ENCODE results near the gene YWHAG.
"Not testable (repeated sequence)": the region's sequence is repeated elsewhere in the genome, so short reads cannot be mapped to it uniquely, and the experiment has no call there.

The YWHAG gene

DNA sequence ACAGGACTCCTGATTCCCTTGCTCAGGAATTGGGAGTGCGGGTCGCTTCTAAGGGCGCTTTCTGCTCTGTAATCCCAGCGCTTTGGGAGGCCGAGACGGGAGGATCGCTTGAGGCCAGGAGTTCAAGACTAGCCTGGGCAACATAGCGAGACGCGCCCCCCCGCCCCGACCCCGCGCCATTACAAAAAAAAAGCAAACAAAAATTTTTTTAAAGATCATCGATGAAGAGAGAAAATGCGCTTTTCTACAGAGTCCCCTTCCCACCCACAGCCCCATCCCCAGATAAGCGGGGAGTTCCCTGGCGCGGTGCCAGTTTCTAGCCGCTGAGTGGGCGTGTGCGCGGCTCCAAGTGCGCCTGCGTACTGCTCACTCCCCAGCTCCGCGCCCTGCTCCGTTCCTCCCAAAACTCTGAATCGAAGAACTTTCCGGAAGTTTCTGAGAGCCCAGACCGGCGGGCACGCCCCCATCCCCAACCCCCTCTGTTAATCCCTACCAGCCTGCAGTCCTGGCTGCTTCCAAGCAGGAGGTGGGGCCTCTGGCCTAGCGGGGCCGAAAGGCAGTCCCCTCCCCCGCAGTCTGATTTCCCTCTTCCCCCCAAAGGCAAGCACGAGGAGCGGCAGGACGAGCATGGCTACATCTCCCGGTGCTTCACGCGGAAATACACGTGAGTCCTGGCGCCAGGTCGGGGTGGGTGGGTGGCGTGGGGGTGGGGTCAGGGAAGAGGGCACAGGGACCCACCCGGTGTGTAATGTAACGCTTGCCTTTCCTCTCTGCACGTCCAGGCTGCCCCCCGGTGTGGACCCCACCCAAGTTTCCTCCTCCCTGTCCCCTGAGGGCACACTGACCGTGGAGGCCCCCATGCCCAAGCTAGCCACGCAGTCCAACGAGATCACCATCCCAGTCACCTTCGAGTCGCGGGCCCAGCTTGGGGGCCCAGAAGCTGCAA, 55.3 kb downstream of the YWHAG start:
- Histone ChIP-seq H3K27ac (ENCODE audit: low read depth, low read length) (peak overlapping the region; percentile 37; the same call in 1 of the 2 replicates), H3K4me1 (ENCODE audit: control insufficient read depth, insufficient read depth, low read length) (peaks cover 24% of the 10 kb centered on the region)

DNA sequence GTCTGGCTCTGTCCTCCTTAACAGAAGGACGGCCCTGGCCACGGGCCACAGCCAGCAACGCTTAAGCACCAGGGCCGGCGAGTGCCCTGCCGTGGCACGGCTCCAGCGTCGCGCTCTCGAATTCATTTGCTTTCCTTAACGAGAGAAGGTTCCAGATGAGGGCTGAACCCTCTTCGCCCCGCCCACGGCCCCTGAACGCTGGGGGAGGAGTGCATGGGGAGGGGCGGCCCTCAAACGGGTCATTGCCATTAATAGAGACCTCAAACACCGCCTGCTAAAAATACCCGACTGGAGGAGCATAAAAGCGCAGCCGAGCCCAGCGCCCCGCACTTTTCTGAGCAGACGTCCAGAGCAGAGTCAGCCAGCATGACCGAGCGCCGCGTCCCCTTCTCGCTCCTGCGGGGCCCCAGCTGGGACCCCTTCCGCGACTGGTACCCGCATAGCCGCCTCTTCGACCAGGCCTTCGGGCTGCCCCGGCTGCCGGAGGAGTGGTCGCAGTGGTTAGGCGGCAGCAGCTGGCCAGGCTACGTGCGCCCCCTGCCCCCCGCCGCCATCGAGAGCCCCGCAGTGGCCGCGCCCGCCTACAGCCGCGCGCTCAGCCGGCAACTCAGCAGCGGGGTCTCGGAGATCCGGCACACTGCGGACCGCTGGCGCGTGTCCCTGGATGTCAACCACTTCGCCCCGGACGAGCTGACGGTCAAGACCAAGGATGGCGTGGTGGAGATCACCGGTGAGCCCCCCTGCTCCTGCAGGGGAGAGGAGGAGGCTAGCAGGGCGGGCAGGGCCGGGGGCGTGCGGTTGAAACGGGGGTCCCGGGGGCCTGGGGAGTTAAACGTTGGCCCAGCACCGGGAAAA, 56.2 kb downstream of the YWHAG start, which contains the start of gene HSPB1:
TSS of gene HSPB1 (plus strand) at position 327 of the 855 bp plus-strand sequence. CDS start at position 367, 40 bp downstream.
- H3K4me1 ChIP-seq (ENCODE audit: control insufficient read depth, insufficient read depth, low read length), result peaks cover 24% of the 10 kb centered on the region
- peak within 1 kb of the TSS; percentile 37; the same call in 1 of the 2 replicates for H3K27ac ChIP-seq (ENCODE audit: low read depth, low read length)
- H3K36me3 ChIP-seq (ENCODE audit: control insufficient read depth, insufficient read depth, low read length), result peaks cover 7% of the 10 kb centered on the region
- H3K4me3 ChIP-seq (ENCODE audit: low read depth, low read length), result peak within 1 kb of the TSS; percentile 69
- peaks cover 7% of the 10 kb centered on the region; the same call in 1 of the 2 replicates for H3K27me3 ChIP-seq (ENCODE audit: control insufficient read depth, insufficient read depth, low read length)
- no peaks in the 10 kb centered on the region for H3K9me3 ChIP-seq (ENCODE audit: control insufficient read depth, insufficient read depth, low read depth, low read length)
- peak within 1 kb of the TSS; percentile 57 for H3K9ac ChIP-seq (ENCODE audit: low read length)

More for the DNA sequence above, 55.3 kb downstream of the YWHAG start:
- Histone ChIP-seq H3K4me3 (ENCODE audit: low read depth, low read length) (peak overlapping the region; percentile 69), H3K9me3 (ENCODE audit: control insufficient read depth, insufficient read depth, low read depth, low read length) (no peaks in the 10 kb centered on the region), H3K27me3 (ENCODE audit: control insufficient read depth, insufficient read depth, low read length) (peaks cover 7% of the 10 kb centered on the region; the same call in 1 of the 2 replicates), H3K36me3 (ENCODE audit: control insufficient read depth, insufficient read depth, low read length) (peaks cover 7% of the 10 kb centered on the region), H3K9ac (ENCODE audit: low read length) (peak overlapping the region; percentile 57)

DNA sequence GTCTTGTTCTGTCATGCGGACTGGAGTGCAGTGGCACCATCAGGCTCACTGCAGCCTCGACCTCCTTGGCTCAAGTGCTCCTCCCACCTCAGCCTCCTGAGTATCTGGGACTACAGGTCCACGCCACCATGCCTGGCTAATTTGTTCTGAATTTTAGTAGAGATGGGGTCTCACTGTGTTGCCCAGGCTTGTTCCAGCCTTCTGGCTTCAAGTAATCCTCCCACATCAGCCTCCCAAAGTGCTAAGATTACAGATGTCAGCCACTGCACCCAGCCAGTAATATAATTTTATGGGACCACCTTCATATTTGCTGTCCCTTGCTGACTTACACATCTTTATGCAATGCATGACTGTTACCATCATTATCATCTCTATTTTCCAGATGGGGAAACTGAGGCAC, 57.8 kb downstream of the YWHAG start:
- no peak overlapping the region for H3K27ac ChIP-seq (ENCODE audit: low read depth, low read length)
- H3K4me1 ChIP-seq (ENCODE audit: control insufficient read depth, insufficient read depth, low read length), result peaks cover 12% of the 10 kb centered on the region
- H3K9me3 ChIP-seq (ENCODE audit: control insufficient read depth, insufficient read depth, low read depth, low read length), result no peaks in the 10 kb centered on the region
- H3K9ac ChIP-seq (ENCODE audit: low read length), result no peak overlapping the region
- peaks cover 7% of the 10 kb centered on the region for H3K36me3 ChIP-seq (ENCODE audit: control insufficient read depth, insufficient read depth, low read length)
- H3K27me3 ChIP-seq (ENCODE audit: control insufficient read depth, insufficient read depth, low read length), result peaks cover 7% of the 10 kb centered on the region; the same call in 1 of the 2 replicates
- H3K4me3 ChIP-seq (ENCODE audit: low read depth, low read length), result no peak overlapping the region

DNA sequence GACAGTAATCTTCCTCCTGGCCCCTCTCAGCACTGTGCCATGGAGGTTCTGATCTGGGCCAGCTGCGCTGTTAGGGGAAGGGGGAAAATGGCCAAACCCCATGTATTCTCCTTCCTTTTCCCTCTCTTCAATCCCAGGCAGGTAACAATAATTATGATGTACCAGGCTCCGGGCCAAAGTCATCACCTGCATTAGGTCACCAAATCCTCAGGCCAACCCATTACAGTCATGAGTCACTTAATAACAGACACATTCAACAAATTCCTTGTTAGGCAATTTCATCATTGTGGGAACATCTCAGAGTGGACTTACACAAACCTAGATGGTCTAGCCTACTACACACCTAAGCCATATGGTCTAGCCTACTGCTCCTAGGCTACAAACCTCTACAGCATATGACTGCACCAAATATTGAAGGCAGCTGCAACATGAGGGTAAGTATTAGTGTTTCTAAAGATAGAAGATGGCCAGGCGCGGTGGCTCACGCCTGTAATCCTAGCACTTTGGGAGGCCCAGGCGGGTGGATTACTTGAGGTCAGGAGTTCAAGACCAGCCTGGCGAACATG, 58.5 kb downstream of the YWHAG start:
- Histone ChIP-seq H3K9ac (ENCODE audit: low read length) (no peak overlapping the region), H3K27me3 (ENCODE audit: control insufficient read depth, insufficient read depth, low read length) (peaks cover 7% of the 10 kb centered on the region; the same call in 1 of the 2 replicates), H3K36me3 (ENCODE audit: control insufficient read depth, insufficient read depth, low read length) (peaks cover 7% of the 10 kb centered on the region), H3K4me1 (ENCODE audit: control insufficient read depth, insufficient read depth, low read length) (peaks cover 12% of the 10 kb centered on the region), H3K4me3 (ENCODE audit: low read depth, low read length) (no peak overlapping the region), H3K9me3 (ENCODE audit: control insufficient read depth, insufficient read depth, low read depth, low read length) (no peaks in the 10 kb centered on the region), H3K27ac (ENCODE audit: low read depth, low read length) (no peak overlapping the region)

DNA sequence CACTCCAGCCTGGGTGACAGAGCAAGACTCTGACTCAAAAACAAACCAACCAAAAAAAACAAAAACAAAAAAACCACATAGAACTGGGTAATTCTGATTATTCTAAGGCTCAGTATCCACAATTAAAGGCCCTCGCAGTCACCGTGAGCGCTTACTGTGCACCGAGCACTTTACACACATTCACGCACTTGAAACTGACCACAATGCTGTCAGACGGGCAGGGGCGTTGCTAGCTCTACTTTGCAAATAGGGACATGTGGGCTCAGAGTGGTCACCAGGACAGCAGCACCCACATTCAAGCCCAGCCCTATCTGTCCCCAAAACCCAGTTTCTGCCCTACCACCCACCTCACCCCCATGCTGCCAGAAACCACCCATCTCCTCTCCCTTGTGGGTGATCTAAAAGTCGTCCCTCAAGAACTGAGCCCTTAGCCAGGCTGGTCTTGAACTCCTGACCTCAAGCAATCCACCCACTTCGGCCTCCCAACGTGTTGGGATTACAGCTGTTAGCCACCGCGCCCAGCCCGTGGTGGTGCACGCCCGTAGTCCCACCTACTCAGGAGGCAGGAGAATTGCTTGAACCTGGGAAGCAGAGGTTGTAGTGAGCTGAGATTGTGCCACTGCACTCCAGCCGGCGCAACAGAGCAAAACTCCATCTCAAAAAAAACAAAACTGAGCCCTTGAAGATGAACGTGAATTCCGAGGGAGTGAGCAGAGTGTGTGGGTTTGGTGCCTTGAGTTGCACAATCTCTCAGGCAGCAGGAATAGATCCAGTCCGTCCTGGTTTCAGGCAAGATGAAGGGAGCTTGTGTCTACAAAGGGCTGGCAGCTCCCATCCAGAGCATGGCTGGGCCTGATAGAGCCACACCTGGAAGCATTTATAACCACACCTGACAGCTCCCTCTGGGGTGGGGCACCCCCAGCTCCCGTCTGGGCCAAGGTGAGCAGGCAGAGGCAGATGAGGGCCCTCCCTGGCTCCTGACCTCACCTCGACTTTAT, 61.7 kb downstream of the YWHAG start:
- H3K4me1 ChIP-seq (ENCODE audit: control insufficient read depth, insufficient read depth, low read length), result peaks cover 14% of the 10 kb centered on the region
- no peaks in the 10 kb centered on the region for H3K36me3 ChIP-seq (ENCODE audit: control insufficient read depth, insufficient read depth, low read length)
- no peak overlapping the region for H3K27ac ChIP-seq (ENCODE audit: low read depth, low read length)
- H3K9me3 ChIP-seq (ENCODE audit: control insufficient read depth, insufficient read depth, low read depth, low read length), result no peaks in the 10 kb centered on the region
- no peak overlapping the region for H3K9ac ChIP-seq (ENCODE audit: low read length)
- H3K27me3 ChIP-seq (ENCODE audit: control insufficient read depth, insufficient read depth, low read length), result peaks cover 4% of the 10 kb centered on the region; the same call in 1 of the 2 replicates
- no peak overlapping the region for H3K4me3 ChIP-seq (ENCODE audit: low read depth, low read length)

DNA sequence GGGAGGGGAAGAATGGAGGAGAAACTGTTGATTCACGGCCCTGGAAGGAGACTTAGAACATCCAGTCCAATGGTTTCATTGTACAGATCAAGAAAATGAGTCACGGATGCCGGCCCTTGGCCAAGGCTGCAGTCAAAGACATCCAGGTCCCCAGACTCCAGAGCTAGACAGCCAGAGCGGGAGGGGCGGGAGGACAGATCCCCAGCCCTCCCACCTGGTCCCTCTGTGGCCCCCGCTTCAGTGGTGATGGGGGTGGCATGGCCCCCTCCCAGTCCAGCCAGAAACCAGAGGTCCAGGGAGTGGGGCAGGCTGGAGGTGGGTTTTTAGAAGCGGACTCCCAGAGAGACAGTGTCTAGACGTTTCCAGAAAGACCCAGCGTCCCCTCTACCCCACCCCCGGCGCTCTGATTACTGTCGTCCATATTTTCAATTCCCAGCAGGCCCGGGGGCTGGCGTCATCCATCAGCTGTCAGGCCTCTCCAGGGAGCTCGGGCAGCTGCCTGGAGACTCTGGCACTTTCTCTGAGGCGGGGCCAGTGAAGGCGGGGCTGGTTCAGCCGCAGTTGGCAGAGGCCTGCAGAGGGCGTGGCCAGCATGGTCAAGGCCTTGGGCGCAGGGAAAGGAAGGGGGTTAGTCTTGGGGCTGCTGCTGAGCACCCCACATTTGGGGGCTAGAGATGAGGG, 64.3 kb downstream of the YWHAG start:
- Histone ChIP-seq H3K27me3 (ENCODE audit: control insufficient read depth, insufficient read depth, low read length) (no peaks in the 10 kb centered on the region), H3K4me3 (ENCODE audit: low read depth, low read length) (no peak overlapping the region; the same call in 1 of the 2 replicates), H3K9me3 (ENCODE audit: control insufficient read depth, insufficient read depth, low read depth, low read length) (no peaks in the 10 kb centered on the region), H3K27ac (ENCODE audit: low read depth, low read length) (no peak overlapping the region), H3K4me1 (ENCODE audit: control insufficient read depth, insufficient read depth, low read length) (peaks cover 31% of the 10 kb centered on the region), H3K9ac (ENCODE audit: low read length) (peak overlapping the region; percentile 5), H3K36me3 (ENCODE audit: control insufficient read depth, insufficient read depth, low read length) (no peaks in the 10 kb centered on the region)

DNA sequence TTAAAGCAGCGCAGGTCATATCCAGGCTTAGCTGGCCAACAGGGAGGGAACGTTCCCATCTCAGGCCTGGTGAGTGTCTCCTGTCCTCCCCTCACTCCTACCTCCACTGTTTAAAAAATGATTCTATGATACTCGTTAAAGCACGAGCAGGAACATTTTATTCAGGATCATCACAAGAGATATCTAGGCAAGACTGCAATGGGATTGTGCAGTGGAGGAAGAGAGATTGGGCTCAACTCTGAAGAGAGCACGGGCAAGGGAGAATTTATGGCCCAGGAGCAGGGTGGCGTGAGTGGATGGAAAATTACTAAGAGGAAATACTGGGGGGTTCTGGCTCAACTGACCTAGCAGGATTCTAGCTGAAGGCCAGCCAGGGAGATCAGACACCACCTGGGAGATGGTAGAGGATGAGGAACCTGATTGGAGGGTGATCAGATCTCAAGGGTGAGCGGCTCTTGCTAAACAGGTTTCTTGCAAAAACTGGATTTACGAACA, 65.3 kb downstream of the YWHAG start:
- no peaks in the 10 kb centered on the region for H3K9me3 ChIP-seq (ENCODE audit: control insufficient read depth, insufficient read depth, low read depth, low read length)

DNA sequence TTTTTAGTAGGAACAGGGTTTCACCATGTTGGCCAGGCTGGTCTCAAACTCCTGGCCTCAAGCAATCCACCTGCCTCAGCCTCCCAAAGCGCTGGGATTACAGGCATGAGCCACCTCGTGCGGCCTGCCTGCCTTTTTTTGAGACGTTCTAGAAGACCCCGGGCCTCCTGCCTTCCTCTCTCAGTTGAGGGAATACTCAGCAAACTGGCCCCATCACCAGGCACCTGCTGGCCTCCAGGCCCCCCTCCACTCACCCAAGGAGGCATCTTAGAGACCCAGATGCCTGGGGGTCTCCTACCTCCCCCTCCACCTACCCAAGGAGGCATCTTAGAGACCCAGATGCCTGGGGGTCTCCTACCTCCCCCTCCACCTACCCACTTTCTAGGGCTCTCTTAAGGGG, 65.9 kb downstream of the YWHAG start:
- not testable (repeated sequence) for H3K27me3 ChIP-seq (ENCODE audit: control insufficient read depth, insufficient read depth, low read length); H3K4me3 ChIP-seq (ENCODE audit: low read depth, low read length); H3K27ac ChIP-seq (ENCODE audit: low read depth, low read length); H3K36me3 ChIP-seq (ENCODE audit: control insufficient read depth, insufficient read depth, low read length); H3K9me3 ChIP-seq (ENCODE audit: control insufficient read depth, insufficient read depth, low read depth, low read length); H3K9ac ChIP-seq (ENCODE audit: low read length)
- H3K4me1 ChIP-seq (ENCODE audit: control insufficient read depth, insufficient read depth, low read length), result peaks cover 35% of the 10 kb centered on the region

More for the DNA sequence above, 65.3 kb downstream of the YWHAG start:
- Histone ChIP-seq H3K4me3 (ENCODE audit: low read depth, low read length) (no peak overlapping the region), H3K4me1 (ENCODE audit: control insufficient read depth, insufficient read depth, low read length) (peaks cover 35% of the 10 kb centered on the region), H3K27ac (ENCODE audit: low read depth, low read length) (no peak overlapping the region), H3K36me3 (ENCODE audit: control insufficient read depth, insufficient read depth, low read length) (no peaks in the 10 kb centered on the region), H3K9ac (ENCODE audit: low read length) (no peak overlapping the region), H3K27me3 (ENCODE audit: control insufficient read depth, insufficient read depth, low read length) (no peaks in the 10 kb centered on the region)

DNA sequence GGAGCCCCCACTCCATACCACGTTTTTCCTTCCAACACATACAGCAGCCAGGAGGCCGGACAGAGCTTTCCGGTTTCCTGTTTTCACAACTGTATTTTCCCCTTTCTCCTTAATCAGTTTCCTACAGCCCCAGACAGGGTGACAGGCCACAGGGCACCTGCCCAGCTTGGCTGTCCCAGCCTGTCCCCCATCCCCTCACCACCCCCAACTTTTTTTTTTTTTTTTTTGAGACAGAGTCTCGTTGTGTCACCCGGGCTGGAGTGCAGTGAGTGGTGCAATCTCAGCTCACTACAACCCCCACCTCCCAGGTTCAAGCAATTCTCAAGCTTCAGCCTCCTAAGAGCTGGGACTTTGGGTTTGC, 66.6 kb downstream of the YWHAG start:
- H3K36me3 ChIP-seq (ENCODE audit: control insufficient read depth, insufficient read depth, low read length), result no peaks in the 10 kb centered on the region
- peak overlapping the region; percentile 48; the same call in 1 of the 2 replicates for H3K27ac ChIP-seq (ENCODE audit: low read depth, low read length)
- no peaks in the 10 kb centered on the region for H3K27me3 ChIP-seq (ENCODE audit: control insufficient read depth, insufficient read depth, low read length)
- peak overlapping the region; percentile 60 for H3K9ac ChIP-seq (ENCODE audit: low read length)
- H3K4me1 ChIP-seq (ENCODE audit: control insufficient read depth, insufficient read depth, low read length), result peaks cover 35% of the 10 kb centered on the region
- no peaks in the 10 kb centered on the region for H3K9me3 ChIP-seq (ENCODE audit: control insufficient read depth, insufficient read depth, low read depth, low read length)
- no peak overlapping the region for H3K4me3 ChIP-seq (ENCODE audit: low read depth, low read length)

Data from HUES6 (cell line).